HK-2 (cell line): Measurements from ENCODE around the gene OR9A2.
"Not testable (repeated sequence)": the region's sequence is repeated elsewhere in the genome, so short reads cannot be mapped to it uniquely, and the experiment has no call there.

ENCODE experiments used
- DNase-seq: peaks from one replicate; pipeline ENCODE4 v3.0.0-alpha.2; 2018; ENCODE audit not compliant: unreplicated experiment

Gene OR9A2

DNA sequence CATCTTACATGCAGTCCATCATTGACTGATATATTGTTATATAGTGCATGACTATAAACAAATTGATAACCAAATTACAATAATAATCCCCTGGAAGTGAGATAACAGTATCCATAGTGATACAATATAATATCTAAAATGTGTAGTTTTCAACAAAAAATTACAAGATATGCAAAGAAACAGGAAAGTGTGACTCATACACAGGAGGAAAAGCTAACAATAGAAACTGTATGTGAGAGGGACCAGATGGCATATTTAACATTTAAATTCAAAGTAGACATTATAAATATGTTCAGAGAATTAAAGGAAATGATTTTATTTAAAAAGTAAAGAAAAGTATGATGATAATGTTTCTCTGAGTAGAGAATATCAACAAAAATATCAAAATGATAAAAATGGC lies 8.0 kb downstream of the OR9A2 start:
- DNase-seq, result no peak

DNA sequence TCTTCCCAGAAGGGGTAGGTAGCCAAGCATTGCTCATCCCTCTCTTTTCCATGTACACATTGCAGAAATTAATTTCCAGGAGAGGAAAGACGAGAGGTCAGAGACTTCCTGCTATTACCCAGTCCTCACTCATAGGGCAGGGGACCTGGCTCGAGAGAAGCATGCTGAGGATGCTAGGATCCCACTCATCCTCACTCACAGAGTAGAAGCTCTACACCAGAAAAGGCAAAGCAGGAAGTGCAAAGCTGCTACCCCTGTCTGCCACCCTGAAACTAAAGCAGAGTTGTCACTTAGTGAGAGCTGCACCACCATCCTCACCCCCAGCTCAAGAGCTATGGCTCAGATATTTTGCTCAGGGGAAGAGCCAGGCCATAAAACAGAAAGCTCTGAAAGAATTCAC lies 9.9 kb downstream of the OR9A2 start:
- DNase-seq, result no peak

DNA sequence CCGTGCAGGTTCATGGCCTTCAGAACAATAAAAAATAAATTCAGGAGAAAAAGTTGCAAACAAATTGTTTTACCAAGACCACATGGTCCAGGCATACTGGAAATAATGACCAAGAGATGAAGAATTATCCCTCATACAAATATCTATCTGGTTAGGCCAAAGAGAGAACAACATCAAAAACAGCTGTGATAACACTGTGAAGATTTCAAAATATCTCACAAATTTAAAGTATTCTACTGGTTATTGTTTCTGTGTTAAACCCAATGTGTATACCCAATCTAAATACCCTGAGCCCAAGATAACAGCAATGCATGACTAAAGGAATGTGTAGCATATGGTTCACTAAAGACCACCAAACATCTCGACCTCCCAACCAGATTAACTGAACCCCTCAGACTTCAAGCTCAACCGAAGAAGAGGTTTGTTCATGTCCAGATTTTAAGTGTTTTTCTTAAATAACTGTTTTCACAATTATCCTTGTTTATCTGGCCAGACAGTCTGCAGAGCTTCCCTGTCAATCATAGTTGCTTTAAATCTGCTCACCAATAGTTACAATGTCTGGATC lies 10.9 kb downstream of the OR9A2 start:
- no peak for DNase-seq

DNA sequence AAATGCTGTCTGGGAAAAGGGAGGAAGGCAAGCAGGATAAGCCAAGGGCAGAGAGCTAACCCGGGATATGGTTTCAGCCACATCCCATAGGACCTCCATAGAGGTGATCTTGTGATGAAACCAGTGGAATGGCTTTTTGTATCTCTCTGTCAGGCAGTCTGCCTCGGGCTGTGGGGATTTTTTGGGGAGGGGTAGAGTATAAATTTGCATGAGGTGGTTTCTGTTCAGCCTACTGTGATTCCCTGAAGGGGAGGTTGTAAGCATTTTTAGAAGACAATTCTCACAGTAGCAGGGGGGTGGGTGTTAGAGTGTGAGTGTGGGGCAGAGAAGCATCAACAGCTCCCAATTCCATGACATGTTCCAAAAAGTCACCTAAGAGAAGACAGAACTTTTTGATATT lies 11.8 kb downstream of the OR9A2 start:
- DNase-seq, result no peak

DNA sequence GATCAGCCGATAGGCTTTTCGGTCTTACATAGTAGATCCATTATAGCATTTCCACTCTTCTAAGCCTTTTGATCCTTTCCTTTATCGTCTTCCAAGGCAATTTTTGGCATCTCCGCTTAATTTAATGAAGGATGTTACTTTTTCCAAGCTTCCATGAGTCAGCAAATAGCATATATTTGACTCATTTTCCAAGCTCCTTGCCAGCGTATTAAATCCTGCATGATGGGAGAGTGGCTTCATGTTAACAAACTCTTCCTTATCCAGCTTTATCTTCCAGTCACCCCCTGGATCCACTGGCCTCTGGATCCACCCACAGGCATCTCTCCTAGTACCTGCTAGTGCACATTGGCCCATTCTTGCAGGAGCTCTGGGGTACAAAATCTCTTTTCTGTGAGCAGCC lies 13.0 kb downstream of the OR9A2 start:
- DNase-seq, result no peak

DNA sequence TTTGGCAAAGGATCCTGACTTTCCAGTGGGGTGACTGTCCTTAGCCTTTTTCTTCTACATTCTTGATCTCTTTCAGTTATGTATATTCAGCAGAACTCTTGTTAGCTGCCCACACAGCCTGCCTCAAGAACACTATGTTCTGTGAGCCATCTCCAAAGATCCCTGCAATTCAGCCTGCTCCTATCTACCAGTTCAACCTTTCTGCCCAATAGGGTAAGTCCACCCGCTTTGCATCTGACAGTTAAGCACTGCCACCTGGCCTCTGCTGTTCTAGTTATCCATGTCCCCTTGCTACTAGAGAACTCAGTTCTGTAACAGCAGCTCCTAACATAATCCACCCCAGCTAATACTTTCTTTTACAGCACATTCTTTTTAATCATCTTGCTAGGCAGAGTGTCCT lies 13.5 kb downstream of the OR9A2 start:
- DNase-seq, result no peak

DNA sequence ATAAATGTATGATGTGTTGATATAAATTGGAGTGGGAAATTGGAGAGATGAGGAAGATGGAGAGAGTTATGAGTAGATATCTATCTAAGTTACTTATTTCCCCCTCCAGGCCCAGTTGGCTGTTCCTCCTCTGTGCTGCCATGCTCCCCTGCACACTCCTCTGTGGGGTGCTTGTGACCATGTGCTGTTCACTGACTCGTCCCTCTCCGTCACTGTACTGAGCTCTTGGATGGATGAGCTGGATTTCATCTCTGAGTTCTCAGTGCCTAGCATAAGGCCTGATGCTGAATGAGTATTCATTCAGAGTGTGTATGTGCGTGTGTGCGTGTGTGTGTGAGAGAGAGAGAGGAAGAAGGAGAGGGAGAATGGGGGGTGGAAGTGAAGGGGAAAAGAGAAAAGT lies 14.5 kb downstream of the OR9A2 start:
- no peak for DNase-seq

DNA sequence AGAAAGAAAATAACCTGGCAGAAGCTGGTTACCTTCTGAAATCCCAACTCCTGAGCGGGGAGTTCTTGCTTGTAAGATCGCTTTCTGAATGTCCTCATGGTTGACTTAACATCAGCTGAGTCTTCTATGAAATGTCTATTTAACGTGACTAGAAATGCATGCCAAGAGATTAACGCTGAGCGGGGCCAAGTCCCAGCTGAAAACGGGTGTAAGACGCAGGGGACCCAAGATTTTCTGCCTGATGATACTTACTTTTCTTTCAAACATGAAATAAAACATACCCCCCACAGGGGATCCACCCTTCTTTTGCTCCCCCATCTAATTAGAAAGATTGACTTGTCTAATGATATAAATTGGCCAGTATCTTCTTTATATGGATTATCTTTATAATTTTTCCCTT lies 14.9 kb downstream of the OR9A2 start:
- no peak for DNase-seq

DNA sequence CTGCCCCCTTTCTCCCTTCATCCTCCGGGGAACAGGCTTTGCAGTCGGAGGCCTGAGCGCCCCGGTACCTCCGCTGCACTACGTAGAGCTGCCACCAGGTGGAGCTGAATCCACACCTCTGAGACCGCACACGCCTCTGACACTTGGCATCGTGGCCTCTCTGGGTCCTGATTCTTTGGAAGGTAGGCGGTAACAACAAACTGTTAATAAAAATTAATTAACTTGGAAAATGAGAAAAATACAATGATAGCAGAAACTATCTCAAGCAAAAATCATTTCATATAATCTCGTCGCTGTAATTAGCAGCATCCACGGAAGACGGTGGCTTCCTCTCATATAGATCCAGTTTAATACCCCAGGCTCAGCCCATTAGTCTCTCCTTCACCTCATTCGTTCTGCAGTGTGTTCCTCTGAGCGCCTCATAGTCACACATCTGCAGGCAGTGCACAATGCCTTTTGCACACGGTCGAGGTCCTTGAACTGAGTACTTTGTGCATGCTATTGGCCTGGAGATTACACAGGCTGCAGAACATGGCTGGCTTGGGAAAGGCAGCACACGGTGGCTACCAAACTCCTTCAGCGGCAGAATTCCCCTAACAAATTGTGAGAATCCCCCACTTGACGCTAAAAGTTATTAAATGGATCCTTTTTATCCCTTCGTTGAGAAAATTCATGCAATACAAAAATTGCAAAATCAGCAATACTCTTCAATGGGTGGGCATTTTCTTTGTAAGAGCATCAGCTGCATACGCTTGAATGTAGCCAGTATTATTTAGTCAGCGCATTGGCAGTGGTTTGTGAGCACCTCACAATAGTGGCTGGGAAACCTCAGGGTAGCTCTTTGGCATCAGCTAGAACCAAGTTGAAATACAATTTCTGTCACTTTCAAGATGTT lies 18.7 kb downstream of the OR9A2 start:
- DNase-seq, result peak; percentile 80

DNA sequence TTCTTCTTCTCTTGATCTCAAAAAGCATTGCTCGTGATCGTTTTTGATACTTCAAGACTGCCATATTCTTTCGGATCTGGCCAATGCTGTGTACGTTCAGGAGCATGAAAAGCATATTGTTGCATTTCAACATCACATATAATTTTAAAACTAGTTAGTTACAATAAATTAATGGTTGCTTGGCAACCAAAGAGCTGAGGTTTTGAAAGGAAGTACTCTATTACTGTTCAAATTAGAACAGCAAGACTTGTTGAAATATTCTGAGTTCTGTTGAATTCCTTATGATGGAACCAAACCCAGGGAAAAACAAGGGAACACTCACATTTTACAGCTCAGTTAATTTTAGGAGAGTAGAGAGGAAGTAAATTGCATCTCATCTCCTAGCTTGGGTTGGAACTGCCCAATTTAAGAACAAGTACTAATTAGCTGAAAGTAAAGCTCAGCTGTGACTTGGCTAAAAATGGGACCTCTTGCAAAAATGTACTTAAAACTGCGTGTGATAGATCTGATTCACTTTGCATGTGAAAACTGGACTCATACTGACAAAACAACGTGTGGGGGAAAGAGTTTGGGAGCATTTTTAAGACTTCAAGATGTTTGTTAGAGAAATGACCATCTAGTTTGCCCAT lies 21.2 kb downstream of the OR9A2 start:
- no peak for DNase-seq

DNA sequence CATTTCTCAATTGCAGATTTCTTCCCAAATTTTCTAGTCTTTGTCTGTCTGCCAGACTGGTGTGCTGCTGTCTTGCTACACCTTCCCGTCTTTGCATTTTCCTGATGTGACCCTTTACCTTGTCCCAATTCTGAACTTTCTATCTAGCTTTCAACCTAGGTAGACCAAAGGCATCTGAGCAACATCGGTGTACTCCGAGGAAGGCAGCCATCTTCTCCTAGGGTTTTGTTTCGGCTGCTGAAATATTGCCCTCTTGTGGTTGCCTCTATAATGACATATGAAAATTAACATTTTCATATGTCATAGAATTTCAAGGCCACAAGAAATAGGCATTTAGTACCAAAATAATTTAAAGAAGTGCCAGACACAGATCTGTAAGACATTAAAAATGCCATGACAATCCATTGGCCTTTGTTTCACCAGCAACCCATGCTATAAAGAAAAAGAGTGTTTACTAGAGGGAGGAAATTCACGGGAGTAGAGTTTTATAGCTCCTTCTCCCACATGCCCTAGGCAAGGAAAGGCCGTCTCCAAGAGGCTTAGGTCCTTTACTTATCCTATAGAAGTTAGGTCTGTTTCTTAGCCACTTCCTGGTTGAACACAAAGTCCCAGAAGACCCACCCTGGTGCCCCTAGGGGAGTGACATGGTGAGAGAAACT lies 23.4 kb downstream of the OR9A2 start:
- peak; percentile 6 for DNase-seq

DNA sequence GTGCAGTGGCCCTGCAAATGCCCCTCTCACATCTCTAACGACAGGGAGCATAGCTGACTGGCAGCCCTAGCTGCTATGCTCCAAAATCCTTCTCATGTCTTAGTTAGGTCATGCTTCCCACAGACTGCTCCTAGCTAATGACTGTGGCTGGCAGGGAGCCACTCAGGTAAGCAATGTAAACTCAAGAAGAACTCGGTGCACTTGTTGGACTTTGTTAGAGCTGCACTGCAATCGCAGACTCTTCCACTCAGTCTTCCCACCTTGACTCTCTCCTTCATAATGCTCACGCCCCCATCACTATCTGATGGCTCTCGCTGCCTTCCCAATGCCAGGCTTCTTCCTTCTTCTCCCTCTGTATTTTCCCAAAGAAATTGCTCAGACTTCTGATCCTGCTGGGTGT lies 24.0 kb downstream of the OR9A2 start:
- no peak for DNase-seq

DNA sequence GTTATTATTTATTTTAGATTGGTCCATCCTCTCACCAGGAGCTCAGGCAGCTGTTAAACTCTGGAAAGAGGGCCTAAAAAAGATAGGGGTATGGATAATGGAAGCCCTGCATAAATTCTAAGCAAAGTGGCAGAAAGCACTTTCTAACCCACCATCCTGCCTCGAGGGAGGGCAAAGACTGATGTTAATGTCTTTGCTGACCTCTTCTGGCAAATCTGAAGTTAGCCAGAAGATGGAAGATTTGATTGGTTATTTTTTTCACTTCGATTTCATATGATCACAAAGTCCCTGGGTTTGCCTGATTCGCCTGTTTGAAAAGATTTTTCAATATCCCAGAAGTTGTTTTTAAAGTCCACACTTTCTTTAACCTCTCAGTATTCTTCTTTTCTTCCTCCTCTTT lies 24.8 kb downstream of the OR9A2 start:
- no peak for DNase-seq

DNA sequence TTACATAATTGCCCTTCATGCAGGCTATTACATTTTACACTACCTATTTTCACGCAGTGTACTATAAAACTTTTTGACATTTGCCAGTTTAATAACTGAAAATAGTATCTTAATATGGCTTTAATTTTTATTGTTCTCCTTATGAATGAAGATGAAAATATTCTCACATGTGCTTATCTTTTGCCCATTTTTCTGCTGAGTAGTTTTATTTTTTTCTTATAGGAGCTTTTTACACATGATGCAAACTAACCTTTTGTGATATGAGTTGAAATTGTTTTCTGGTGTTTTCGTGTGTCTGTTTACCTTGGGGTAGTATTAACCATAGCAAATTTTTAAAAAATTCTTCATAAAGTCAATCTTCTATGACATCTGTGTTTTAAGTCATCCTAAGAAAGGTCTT lies 26.3 kb downstream of the OR9A2 start:
- no peak for DNase-seq

DNA sequence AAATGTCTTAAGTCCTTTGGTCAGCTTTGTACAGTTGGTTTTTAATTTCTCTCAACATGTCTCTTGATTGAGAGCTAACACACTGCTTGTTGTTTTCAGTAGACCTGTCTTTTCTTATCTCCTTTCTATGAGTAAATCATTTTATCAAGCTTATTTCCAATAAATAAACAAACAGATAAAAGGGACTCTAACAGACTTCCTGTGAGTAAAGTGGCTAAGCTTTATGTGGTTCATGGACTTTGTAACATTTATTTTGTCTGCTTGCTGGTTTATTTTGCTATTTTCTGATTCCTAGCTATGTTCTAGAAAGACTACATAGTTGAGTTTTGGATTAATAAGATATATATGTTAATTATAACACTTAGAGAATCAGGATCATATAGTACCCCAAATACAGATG lies 27.1 kb downstream of the OR9A2 start:
- DNase-seq, result no peak

DNA sequence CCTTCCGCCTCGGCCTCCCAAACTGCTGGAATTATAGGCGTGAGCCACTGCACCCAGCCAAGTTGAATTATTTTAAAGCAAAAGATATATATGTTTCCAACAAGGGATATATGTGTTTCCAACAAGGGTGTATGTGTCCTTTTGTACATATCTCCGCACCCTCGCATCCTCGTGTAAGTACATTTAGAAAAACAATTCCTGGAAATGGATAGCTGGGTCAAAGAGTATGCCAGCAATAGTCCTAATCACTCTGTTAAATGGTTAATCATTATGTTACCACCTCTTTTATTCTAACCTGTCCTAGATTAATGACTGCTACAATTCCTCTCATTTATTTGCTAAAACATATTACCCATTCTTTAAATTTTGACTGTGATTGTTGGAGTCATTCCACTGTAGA lies 28.0 kb downstream of the OR9A2 start:
- no peak for DNase-seq

DNA sequence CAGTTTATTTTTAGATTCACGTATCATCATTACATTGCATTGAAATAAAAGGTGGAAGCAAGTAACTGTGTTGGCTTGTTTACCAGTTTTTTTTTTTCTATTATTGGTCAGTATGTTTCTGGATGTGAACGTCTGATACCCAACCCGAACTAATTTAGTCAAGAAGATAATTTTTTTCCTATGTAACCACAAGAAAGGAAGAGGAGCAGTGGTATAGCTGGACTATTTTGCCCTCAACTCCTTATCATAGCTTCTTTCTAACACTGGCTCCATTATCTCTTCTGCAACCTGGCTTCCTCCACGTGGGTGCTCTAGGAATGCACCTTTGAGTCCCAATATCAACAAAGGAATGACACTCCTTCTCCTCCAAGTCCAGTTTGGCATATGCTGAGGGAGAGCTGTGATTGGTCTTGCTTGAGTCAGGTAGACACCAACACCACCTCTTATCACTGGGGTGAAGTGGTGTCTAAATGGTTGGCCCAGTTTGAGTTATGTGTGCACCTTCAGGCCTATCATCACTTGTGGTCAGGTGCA lies 29.4 kb downstream of the OR9A2 start:
- no peak for DNase-seq

DNA sequence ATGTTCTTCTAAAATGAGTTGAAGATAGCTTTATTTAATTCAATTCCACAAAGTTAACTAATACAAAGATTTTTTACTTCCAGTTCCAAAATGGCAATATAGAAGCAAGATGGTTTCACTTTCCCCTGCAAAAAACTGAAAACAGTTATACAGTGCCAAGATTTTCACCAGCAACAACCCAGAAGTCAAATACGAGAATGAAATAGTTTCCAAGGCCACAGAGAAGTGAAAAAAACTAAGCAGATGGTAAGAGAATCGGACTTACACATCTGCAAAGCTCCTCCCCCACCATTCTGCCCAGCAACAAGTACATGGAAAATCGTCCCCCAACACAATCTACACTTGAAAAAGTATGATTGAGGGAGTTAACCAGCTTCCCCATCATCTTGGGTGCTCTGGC lies 34.5 kb downstream of the OR9A2 start:
- DNase-seq, result no peak

DNA sequence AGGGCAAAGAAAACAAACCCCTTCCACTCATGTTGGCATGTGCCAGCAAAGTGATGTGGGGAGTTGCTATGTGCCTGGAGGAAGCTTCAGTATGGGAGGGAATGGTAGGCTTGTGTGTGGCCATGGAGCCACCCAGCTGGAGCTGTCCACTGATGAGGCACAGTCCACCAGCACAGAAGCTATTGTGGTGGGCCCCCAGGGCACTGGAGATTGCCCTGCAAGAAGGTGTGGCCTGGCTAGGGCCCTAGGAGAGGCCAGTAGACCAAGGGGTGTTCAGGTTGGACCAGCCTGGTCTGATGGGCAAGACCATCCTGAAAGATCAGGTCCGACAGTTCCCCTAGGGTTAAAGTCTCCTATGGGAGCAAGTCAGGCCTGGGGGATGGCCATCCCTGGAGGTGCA lies 42.6 kb downstream of the OR9A2 start:
- DNase-seq, result no peak

DNA sequence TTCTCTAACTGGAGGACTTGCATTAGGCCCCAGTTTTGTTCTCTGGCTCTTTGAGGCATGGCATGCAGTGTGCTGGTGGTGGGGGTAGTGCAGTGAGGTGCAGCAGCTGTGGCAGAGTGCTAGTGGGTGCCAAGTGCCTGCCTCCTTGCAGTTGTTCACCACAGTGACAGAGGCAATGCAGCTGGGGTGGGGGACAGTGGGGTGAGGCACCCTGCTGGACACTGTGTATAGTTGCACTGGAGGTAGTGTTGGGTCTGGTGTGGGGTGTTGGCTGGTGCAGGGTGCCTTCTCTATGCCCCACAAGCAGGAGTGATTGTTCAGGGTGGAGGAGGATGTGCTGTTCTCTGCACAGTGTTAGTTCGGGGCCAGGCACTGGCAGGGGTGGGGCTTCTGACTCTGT lies 43.1 kb downstream of the OR9A2 start:
- DNase-seq, result no peak

DNA sequence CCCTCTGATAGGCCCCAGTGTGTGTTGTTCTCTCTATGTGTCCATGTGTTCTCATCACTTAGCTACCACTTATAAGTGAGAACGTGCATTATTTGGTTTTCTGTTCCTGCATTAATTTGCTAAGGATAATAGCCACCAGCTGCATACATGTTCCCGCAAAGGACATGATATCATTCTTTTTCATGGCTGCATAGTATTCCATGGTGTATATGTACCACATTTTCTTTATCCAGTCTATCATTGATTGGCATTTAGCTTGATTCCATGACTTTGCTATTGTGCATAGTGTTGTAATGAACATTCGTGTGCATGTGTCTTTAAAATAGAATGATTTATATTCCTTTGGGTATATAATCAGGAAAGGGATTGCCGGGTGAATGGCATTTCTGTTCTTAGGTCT lies 48.5 kb downstream of the OR9A2 start:
- not testable (repeated sequence) for DNase-seq
